GM21619 (cell line): ENCODE measurements around the gene MOCOS.
A peak's percentile ranks its signal among the peaks of the same experiment; 100 is the strongest.
"Not testable (repeated sequence)": the region's sequence is repeated elsewhere in the genome, so short reads cannot be mapped to it uniquely, and the experiment has no call there.

ENCODE experiments used
- ATAC-seq: cut with Tn5 transposase; IDR thresholded peaks from one replicate; pipeline ENCODE4 v1.9.1; 2021; ENCODE audit not compliant: unreplicated experiment

MOCOS gene, protein sequence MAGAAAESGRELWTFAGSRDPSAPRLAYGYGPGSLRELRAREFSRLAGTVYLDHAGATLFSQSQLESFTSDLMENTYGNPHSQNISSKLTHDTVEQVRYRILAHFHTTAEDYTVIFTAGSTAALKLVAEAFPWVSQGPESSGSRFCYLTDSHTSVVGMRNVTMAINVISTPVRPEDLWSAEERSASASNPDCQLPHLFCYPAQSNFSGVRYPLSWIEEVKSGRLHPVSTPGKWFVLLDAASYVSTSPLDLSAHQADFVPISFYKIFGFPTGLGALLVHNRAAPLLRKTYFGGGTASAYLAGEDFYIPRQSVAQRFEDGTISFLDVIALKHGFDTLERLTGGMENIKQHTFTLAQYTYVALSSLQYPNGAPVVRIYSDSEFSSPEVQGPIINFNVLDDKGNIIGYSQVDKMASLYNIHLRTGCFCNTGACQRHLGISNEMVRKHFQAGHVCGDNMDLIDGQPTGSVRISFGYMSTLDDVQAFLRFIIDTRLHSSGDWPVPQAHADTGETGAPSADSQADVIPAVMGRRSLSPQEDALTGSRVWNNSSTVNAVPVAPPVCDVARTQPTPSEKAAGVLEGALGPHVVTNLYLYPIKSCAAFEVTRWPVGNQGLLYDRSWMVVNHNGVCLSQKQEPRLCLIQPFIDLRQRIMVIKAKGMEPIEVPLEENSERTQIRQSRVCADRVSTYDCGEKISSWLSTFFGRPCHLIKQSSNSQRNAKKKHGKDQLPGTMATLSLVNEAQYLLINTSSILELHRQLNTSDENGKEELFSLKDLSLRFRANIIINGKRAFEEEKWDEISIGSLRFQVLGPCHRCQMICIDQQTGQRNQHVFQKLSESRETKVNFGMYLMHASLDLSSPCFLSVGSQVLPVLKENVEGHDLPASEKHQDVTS

DNA sequence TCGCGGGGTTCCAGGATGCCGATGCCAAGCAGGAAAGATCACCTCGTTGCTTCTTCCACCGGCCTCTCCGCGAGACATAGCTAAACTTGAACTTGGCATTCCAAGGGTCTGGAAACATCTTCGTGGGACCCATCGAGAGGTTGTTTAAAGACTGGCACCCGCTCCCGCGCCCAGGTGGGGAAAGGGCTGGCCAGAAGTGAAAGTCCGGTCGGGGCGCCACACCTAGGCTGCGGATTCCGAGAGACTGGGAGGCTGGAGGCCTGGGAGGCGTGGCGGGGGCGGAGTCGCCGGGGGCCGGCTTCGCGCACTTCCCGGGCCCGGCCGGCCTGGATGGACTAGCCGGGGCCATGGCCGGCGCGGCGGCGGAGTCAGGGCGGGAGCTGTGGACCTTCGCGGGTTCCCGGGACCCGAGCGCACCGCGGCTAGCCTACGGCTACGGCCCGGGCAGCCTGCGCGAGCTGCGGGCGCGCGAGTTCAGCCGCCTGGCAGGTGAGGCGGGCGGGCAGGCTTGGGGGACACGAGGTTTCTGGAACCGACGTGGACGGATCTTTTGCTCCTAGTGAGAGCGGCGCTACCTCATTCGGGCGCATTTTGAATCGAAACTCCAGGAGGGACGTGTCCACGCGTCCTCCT, at the start of gene MOCOS:
MOCOS (plus strand) TSS at position 305 of the 633 bp plus-strand sequence; CDS start at position 348, 43 bp downstream.
- ATAC-seq: peak; percentile 76

DNA sequence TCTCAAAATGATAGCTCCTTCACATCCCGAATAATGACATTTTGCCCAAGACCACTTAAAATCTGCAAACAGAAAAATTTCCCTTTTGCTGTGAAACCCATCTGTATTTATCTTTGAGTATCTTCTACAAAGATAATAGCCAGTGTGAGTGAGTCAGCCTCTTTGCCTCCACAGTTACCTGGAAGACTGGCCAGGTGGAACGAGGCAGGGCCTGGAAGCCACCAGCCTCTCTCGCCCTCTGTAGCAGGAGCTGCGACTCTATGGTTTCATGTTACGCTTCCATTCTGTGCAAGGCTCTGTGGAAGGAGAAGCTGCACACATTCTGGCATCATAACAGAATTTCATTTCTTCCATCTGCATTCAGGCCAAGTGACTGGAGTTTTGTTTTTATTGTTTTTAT, 48.1 kb upstream of the MOCOS start:
- no peak for ATAC-seq

DNA sequence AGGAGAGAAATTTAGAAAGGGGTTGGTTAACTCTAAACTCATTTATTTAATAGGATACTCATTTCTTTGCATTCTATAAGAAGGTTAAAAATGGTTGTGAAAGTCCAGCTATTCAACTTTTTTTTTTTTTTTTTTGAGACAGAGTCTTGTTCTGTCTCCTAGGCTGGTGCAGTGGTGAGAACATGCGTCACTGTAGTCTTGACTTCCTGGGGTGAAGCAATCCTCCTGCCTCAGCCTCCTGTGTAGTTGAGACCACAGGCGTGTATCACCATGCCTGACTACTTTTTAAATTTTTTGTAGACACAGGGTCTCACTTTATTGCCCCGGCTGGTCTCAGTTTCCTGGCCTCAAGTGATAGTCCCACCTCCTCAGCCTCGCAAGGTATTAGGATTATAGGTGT, 45.7 kb upstream of the MOCOS start:
- no peak for ATAC-seq

DNA sequence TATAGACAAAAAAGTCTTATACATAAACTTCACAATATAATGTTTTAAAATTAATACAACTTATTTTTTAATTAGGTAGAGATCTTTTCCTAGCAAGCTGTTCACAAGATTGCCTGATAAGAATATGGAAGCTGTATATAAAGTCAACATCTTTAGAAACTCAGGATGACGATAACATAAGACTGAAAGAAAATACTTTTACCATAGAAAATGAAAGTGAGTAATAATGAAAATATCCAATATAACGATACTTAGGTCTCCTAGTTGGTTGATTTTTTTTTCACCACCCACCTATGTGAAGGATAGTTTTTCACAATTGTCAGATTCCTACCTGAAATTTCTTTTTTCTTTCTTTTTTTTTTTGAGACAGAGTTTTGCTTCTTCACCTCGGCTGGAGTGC, 44.5 kb upstream of the MOCOS start:
- no peak for ATAC-seq

DNA sequence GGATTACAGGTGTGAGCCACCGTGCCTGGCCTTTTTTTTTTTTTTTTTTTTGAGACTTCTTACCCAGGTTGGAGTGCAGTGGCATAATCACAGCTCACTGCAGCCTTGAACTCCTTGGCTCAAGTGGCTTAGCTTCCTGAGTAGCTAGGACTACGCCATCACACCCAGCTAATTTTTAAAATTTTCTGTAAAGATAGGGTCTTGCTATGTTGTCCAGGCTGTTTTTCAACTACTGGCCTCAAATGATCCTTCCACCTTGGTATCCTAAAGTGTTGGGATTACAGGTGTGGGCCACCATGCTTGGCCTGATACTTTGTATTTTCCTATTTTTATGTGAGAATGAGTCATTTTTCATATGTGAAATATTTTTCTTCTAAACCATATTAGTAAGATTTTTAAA, 43.9 kb upstream of the MOCOS start:
- ATAC-seq: no peak

DNA sequence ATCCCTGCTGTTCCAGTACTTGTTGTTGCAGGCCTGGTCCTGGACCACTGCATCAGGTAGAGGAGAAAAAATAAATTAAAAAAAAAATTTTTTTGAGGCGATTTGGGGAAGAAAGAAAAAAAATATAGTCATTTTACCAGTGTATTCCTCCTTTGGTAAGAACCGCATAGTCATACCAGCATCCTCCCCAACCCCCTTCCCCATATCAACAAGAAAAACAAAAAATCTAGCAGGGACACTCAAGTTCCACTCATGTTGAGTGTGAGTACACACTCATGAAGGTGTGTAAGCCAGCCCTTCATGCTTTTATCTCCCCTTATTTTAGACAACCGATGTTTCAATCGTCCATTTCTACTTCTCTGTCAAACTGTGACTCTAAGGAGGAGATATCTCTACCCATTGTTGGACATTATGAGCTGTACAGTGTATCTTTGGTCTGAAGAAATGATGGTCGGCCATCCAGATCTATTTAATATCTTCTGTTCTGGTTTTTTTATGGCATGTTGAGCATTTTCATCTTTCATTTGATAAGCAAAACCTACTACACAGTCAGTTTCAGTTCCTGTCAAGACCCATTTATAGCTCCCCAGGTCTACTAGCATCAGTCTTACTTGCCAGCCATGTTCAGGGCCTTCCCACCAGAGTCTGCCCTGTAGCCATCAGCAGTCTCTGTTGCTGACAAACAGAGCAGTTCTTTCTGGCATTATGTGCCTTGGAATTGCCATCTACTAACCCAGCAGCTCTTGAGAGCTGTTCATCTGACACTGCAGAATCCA, 37.6 kb upstream of the MOCOS start:
- peak; percentile 95 for ATAC-seq

DNA sequence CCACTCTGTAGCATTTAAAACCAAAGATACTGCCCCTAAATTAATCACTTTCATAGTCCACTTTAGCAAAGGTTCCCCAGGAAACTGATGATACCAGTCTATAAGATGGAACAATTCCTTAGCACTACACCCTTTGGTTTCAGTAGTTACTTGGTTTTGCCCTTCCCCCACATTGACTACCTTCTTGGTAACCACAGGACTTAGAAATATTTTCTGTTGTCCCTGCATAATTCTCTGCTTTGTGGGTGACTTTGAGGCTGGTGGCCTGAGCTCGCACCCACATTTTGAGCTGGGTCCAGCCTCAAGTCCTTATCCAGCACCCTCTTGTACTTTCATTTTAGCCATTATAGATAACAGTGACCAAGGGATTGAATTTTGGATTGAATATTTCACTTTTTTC, 34.5 kb upstream of the MOCOS start:
- ATAC-seq: no peak

DNA sequence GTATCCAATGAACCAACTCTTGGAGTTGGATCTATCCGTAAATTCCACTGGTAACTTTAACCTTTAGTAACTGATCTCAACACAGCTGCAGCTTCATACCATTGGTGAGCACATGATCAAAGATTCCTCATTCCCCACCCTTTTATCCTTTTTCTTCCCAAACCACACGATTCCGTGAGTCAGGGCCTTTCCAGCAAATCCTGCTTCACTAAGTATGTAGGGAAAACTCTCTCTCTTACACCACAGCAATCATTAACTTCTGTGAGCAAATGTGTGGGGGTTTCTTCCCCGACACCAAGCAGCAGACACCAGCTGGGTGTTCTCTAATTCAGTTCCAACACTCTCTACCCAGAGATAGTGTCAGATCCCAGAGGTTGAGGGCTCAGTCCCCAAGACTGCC, 34.1 kb upstream of the MOCOS start:
- ATAC-seq: no peak

DNA sequence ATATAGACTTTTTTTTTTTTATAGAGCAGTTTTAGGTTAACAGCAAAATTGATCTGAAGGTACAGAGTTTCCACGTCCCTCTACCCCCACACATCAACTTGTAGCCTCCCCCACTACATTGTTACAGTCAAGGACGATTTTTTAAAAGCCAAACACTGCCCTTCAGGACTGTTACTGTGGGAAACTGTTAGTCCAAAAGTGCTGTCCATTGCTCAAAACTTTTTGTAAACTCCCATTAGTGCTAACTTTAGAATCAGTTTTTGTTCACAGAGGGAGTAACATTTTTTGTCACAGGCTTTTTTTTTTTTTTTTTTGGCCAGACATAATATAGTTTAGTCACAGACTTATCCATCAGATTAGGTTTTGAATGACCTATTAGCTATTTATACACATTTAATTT, 33.5 kb upstream of the MOCOS start:
- ATAC-seq: no peak

DNA sequence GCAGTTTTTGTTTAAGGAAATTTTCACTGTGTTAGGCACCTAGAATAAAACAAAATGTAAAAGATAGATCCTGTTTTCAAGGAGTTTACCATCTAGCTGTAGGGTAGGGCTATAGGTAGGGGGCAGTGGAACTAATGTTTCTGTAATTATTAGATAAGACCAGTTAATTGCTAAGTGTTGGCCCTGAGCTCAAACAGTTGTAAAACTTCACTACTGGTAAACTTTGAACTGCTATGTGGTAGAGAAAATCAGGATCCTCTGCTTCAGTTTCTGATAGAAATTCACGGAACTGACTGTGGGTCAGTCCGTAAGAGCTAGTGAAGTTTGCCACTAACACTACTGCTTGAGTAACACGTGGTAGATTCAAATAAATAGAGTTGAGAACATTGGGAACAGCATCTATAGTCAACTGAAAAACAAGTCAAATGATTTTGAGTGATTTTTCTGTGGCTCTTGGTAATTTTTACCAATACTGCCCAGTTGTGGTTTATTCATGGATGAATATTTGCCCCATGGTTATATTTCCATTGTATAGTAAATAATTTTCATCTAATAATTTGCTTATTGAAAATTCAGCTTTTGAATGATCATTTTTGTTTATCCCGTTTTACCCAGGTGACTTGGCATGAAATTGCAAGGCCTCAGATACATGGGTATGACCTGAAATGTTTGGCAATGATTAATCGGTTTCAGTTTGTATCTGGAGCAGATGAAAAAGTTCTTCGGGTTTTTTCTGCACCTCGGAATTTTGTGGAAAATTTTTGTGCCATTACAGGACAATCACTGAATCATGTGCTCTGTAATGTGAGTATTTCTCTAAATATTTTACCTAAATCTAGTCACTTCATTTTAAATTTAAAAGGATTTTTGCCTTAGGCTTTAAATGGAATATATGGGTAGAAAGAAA, 31.2 kb upstream of the MOCOS start:
- no peak for ATAC-seq

DNA sequence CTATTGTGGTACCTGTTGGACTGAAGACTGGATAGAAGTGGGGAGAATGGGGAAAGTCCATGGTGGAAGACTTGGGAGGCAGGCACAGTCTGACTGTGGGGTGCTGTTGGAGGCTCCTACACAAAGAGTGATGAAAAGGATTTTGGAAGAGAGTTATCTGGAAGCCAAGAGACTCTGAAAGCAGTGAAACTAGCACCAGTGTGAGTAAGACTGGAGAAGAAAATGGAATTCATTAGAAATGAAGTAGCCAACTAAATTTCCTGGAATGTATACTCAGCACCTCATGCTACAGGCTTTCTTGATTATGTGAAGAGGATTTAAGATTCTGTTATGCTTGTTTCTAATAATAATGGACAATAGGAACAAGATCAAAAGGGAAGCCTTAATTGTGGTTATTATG, 29.9 kb upstream of the MOCOS start:
- no peak for ATAC-seq

DNA sequence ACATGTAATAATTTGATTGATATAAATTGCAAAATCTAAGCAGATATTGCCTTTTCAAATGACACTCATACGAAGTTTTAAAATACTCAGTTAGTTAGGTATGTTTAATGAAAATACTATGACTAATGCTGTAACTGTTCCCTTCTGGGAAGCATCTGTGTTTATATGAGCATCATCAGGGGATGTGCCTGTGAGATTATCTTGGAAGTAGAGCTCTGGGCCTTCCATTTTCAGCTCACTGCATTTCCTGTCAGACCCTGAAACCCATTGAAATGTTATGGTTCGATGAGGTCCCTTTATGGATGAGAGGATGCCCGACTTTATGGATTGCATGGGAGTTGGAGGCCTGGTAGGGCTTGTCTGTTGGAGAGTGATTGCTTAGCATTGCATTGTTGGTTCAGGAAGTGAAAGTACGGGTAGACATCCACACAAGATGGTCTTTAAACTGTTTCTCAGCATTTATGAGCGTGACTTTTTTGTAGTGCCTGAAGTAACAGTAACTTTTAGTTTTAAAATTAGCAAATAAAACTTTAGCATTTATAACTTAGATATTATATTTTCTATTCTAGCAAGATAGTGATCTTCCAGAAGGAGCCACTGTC, 28.9 kb upstream of the MOCOS start:
- ATAC-seq: no peak

DNA sequence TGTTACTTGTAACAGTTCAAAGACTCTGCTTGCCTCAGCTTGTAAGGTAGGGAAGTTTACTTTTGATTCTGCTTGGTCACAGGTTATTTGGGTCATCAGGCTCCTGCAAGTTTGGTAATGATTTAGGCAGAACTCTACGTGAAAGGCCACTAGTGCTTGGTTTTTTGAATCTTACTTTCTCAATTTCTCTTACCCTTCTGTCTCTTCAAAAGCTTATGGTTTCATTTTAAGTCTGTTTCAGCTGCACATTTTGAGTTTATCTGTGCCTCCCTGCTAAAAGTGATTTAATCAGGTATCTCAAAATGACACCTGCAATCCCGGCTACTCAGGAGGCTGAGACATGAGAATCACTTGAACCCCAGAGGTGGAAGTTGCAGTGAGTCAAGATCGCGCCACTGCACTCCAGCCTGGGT, 26.3 kb upstream of the MOCOS start:
- ATAC-seq: no peak

DNA sequence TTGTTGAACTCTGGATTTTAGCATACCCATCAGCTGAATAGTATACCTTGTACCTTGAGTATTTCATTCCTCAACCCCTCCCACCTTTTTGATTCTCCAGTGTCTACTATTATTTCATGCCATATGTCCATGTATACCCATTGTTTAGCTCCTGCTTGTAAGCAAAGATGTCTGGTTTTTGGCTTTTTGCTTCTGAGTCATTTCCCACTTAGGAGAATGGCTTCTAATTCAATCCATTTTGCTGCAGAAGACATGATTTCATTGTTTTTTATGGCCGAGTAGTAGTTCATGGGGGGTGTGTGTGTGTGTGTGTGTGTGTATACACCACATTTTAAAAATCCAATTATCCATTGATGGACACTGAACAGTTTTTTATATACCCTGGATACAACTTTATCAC, 24.3 kb upstream of the MOCOS start:
- no peak for ATAC-seq

DNA sequence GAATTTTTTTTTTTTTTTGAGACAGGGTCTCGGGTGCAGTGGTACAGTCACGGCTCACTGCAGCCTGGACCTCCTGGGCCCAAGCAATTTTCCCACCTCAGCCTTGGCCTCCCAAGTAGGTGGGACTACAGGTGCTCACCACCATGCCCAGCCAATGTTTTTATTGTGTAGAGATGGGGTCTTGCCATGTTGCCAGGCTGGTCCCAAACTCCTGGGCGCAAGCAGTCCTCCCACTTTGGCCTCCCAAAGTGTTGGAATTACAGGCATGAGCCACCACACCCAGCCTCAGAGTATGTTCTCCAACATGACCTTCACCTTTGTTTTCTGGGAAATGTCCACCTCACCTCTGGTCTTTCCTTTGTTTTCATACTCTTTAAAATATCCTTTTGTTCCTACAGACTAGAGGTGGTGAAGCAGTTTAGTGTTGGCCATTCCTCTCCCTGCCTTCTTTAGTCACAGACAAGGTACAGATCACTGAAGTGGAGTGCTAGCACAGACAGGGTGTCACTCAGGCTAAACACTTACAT, 19.5 kb upstream of the MOCOS start:
- no peak for ATAC-seq

DNA sequence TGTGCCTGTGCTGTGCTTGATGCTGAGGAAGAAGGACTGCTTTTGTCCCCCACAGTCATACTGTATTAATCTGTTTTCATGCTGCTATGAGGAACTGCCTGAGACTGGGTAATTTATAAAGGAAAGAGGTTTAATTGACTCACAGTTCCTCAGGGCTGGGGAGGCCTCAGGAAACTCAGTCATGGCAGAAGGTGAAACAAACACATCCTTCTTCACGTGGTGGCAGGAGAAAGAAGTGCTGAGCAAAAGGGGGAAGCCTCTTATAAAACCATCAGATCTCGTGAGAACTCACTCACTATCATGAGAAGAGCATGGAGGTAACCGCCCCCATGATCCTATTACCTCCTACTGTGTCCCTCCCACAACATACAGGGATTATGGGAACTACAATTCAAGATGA, 19.0 kb upstream of the MOCOS start:
- ATAC-seq: not testable (repeated sequence)

DNA sequence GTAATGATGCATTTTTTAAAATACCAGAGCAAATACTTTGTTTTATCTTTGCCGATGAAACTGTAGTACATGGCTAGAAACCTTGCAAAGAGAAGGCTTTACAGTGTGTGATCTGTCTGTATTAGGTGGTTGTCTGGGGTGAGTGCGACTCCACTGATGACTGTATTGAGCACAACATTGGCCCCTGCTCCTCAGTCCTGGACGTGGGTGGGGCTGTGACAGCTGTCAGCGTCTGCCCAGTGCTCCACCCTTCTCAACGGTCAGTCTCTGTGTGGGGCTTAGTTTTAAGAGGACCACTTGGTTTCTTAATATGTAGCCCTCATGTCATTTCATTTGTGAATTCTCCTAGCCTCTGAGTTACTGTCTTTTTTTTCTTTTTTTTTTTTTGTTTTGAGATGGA, 17.4 kb upstream of the MOCOS start:
- no peak for ATAC-seq

DNA sequence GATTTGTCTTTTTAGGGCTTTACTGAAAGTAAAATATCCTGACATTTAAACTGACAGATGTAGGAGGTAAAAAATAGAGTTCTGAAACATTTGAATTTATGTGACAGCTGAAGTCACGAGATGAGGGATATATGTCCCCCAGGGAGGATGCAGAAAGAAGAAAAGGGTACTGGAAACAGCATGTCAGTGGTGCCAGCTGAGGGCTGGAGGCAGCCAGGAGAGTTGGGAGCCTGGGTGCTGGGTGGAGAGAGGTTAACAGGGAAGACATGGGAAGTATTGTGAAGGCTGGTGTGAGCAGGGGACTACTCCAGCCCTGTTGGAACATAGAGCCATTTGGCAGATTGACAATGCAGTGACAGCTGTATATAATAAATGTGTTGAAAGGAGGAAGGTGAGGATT, 11.8 kb upstream of the MOCOS start:
- no peak for ATAC-seq

DNA sequence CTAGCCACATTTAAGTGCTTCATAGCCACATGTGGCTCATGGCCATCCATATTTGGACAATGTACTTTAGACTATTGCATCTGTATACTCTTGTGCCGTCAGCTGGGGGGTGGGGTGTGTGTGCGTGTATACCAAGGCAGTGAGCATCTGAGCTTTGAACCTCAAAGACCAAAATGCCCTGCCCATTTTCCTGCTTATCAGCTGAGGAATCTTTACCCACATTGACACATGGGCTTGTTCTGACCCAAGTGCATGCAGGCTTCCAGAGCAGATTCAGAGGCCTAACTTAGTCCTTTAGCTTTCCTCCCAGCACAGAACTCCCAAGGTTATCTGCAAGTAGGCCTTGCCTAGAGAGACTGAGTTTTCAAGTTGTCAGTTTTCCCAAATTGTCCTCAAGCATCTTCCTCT, 11.1 kb upstream of the MOCOS start:
- no peak for ATAC-seq
